ENCODE measurements around the gene IL10RA.

DNA sequence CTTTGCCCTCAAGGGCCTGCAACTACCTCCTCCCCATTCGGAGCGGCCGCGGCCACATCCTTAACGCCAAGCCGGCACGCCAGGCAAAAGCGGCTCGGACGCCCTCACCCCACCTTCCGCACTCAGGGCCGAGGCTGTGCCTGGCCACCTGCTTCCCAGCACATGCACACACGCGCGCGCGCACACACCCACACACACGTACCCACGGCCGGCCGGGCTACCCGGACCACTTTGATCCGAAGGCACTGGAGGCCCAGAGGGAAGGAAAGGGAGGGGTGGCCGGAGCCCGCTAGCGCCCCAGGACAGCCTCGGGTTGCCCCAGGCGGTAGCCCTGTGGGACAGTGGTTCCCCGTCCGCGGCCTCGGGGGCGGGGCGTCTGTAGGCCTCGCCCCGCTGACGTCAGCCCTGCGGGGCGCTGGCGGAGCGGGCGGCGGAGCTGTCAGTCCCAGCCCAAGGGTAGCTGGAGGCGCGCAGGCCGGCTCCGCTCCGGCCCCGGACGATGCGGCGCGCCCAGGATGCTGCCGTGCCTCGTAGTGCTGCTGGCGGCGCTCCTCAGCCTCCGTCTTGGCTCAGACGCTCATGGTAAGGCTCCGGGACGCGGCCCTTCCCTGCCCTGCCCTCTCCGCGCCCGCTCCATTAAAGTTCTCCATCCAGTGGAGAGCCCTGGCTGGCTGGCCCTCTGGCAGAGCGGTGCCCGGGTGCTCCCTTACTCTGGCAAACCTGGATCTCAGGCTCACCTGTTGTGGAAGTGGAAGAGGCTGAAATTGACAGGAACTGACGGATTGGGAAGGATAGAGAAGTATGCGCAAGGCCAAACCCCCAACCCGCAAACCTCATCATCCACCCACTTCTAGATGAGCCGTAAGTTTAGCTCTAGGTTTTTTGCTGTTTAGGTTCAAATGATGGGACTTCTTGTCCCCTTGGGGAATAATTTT is at the start of gene IL10RA:
- peak; percentile 46 for TF ChIP-seq POLR2AphosphoS5 (IDR thresholded peaks at IDR 0.05)
- TF ChIP-seq, protein P1, sequence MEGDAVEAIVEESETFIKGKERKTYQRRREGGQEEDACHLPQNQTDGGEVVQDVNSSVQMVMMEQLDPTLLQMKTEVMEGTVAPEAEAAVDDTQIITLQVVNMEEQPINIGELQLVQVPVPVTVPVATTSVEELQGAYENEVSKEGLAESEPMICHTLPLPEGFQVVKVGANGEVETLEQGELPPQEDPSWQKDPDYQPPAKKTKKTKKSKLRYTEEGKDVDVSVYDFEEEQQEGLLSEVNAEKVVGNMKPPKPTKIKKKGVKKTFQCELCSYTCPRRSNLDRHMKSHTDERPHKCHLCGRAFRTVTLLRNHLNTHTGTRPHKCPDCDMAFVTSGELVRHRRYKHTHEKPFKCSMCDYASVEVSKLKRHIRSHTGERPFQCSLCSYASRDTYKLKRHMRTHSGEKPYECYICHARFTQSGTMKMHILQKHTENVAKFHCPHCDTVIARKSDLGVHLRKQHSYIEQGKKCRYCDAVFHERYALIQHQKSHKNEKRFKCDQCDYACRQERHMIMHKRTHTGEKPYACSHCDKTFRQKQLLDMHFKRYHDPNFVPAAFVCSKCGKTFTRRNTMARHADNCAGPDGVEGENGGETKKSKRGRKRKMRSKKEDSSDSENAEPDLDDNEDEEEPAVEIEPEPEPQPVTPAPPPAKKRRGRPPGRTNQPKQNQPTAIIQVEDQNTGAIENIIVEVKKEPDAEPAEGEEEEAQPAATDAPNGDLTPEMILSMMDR (IDR thresholded peaks at IDR 0.05), result no peak

Data from prostate gland (tissue), 2 donors.